K562 (cell line): Measurements from ENCODE around the gene CMIP. TPM values are rescaled to one million over a fixed set of nuclear protein-coding genes. Genes with fewer than 3 reads are reported as not detected.

Experiments used
- ASH1L ChIP-seq: fragments of 450-650 bp; IDR thresholded peaks from 2 replicates; pipeline ENCODE4 v1.6.1; 2018; ENCODE audit warnings: borderline replicate concordance, mild to moderate bottlenecking, low read depth; ENCODE audit not compliant: partially characterized antibody
- BCL6 ChIP-seq: fragments of 250-450 bp; sonication (Bioruptor Pico); IDR thresholded peaks from 2 replicates; pipeline ENCODE4 v1.4.0; 2020
- DACH1 ChIP-seq: fragments of 450-650 bp; IDR thresholded peaks from 2 replicates; pipeline ENCODE4 v1.6.1; 2018; ENCODE audit not compliant: partially characterized antibody
- GATAD2B ChIP-seq: fragments of 450-650 bp; IDR thresholded peaks from 2 replicates; pipeline ENCODE4 v1.6.1; 2017; ENCODE audit warnings: mild to moderate bottlenecking, borderline replicate concordance
- HLTF ChIP-seq: fragments of 450-650 bp; IDR thresholded peaks from 2 replicates; pipeline ENCODE4 v1.6.1; 2016
- KAT2B ChIP-seq: IDR thresholded peaks from one replicate; pipeline ENCODE4 v1.6.1; 2012; ENCODE audit warnings: low read depth, mild to moderate bottlenecking, control low read depth, inconsistent platforms, low read length, moderate library complexity
- MAFF ChIP-seq: IDR thresholded peaks from 2 replicates; pipeline ENCODE4 v1.6.1; 2012; ENCODE audit warnings: low read length, improper control_type of control experiment
- NCOA4 ChIP-seq: fragments of 450-650 bp; IDR thresholded peaks from 2 replicates; pipeline ENCODE4 v1.6.1; 2018; ENCODE audit warnings: mild to moderate bottlenecking; ENCODE audit not compliant: partially characterized antibody
- NFYB ChIP-seq: IDR thresholded peaks from 2 replicates; pipeline ENCODE4 v1.6.1; 2011; ENCODE audit warnings: mild to moderate bottlenecking, moderate library complexity; ENCODE audit not compliant: insufficient read length; ENCODE audit errors: extremely low read depth
- SIRT6 ChIP-seq: IDR thresholded peaks from one replicate; pipeline ENCODE4 v1.6.1; 2012; ENCODE audit warnings: low read depth, mild to moderate bottlenecking, control low read depth, inconsistent platforms, low read length, moderate library complexity
- TRIM25 ChIP-seq: fragments of 450-650 bp; IDR thresholded peaks from 2 replicates; pipeline ENCODE4 v1.7.0; 2016; ENCODE audit warnings: borderline replicate concordance
- ZBTB11 ChIP-seq, 3 experiments: fragments of 200-800 bp in 1 of 3; fragments of 250-450 bp in 1 of 3; fragments of 450-650 bp in 1 of 3; sonication (Bioruptor Pico) in 1 of 3; sonication (Bioruptor generic) in 1 of 3; formaldehyde crosslinking in 1 of 3; IDR thresholded peaks; 2 replicates each; pipeline versions ENCODE4 v1.6.1 to v1.8.0; 2016 to 2022; ENCODE audit warnings: mild to moderate bottlenecking in 2 of 3, missing genetic modification characterization in 2 of 3, missing compliant biosample characterization in 1 of 3, moderate library complexity in 1 of 3
- ZMIZ1 ChIP-seq, 2 experiments: fragments of 150-350 bp in 1 of 2; IDR thresholded peaks; 2 replicates each; pipeline ENCODE4 v1.6.1; 2012 to 2016; ENCODE audit warnings: low read depth in 2 of 2, low read length in 2 of 2, mild to moderate bottlenecking in 1 of 2, moderate library complexity in 1 of 2
- ZNF140 ChIP-seq: fragments of 250-450 bp; sonication (Bioruptor Pico); IDR thresholded peaks from 2 replicates; pipeline ENCODE4 v1.8.0; 2021; ENCODE audit warnings: moderate library complexity, mild to moderate bottlenecking, inconsistent platforms
- ZNF174 ChIP-seq: fragments of 250-450 bp; sonication (Bioruptor Pico); IDR thresholded peaks from 2 replicates; pipeline ENCODE4 v1.4.0; 2020; ENCODE audit warnings: mild to moderate bottlenecking
- polyA plus RNA-seq, 8 experiments: library from polyadenylated mRNA; depleted of rRNA in 4 of 8; stranded (reverse) in 5 of 8; unstranded in 3 of 8; fragments of >200 nt; fragmentation: Nextera tagmentation in 2 of 8; fragmentation: Illumina TruSeq in 1 of 8; extraction: Ambion mirVana in 2 of 8; extraction: Trizol in 1 of 8; gene quantifications; 2 replicates each; pipeline versions ENCODE4 v1.2.1 to v1.2.3, GENCODE V29; 2011 to 2014; ENCODE audit warnings: inconsistent platforms in 1 of 8, missing spikeins in 1 of 8
- total RNA-seq, 7 experiments: library from RNA; depleted of rRNA in 6 of 7; stranded (reverse); fragments of >200 nt in 6 of 7; fragmentation: Illumina TruSeq in 2 of 7; extraction: Trizol in 2 of 7; gene quantifications; 2 replicates each; pipeline versions ENCODE4 v1.2.1 to v1.2.3, GENCODE V29; 2011 to 2021; ENCODE audit warnings: low replicate concordance in 1 of 7
- TF ChIP-seq, protein P1 (sequence below): fragments of 450-650 bp; formaldehyde crosslinking; IDR thresholded peaks from 2 replicates; pipeline ENCODE4 v1.4.0; 2020; ENCODE audit warnings: mild to moderate bottlenecking

CMIP gene
- total and polyA plus RNA-seq, 9 of the 15 experiments (the other 6 are each of a cell fraction or from before 2014, with no cell fraction given), result 0.94 to 82.5 (median 10.3) TPM

- TF ChIP-seq NCOA4 (no peak), NFYB (no peak), ZBTB11 (CRISPR knock-in tag; IDR thresholded peaks at IDR 0.05) (peak in 1 of 3 experiments; percentile 56; a peak in 2 of 6 replicates), KAT2B (no peak), ZNF140 (CRISPR knock-in tag) (no peak), GATAD2B (peak; percentile 51; the same call in 1 of the 2 replicates), ASH1L (no peak), MAFF (no peak), SIRT6 (no peak), ZNF174 (CRISPR knock-in tag) (no peak), BCL6 (no peak), ZMIZ1 (IDR thresholded peaks at IDR 0.05; ENCODE audit: low read depth in 2 of 2, low read length in 2 of 2) (no peak), TRIM25 (no peak), DACH1 (no peak), HLTF (no peak)
- TF ChIP-seq, protein P1, sequence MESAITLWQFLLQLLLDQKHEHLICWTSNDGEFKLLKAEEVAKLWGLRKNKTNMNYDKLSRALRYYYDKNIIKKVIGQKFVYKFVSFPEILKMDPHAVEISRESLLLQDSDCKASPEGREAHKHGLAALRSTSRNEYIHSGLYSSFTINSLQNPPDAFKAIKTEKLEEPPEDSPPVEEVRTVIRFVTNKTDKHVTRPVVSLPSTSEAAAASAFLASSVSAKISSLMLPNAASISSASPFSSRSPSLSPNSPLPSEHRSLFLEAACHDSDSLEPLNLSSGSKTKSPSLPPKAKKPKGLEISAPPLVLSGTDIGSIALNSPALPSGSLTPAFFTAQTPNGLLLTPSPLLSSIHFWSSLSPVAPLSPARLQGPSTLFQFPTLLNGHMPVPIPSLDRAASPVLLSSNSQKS (CRISPR knock-in tag), result no peak
Observed at GRCh38 chr16:81481207-81481821, 36.7 kb downstream of the CMIP start (continued).
